ENCODE measurements around the gene POLR3E. TPM values are rescaled to one million over a fixed set of nuclear protein-coding genes. Genes with fewer than 3 reads are reported as not detected.

POLR3E gene
- total RNA-seq (2021; ENCODE audit: unreplicated experiment) (65.0 TPM), Bru-seq, nascent RNA (percentile 84 among the genes with signal in this experiment), BruChase-seq, experiment 1, labeled RNA remaining after a 6-hour chase (percentile 81 among the genes with signal in this experiment), BruChase-seq, experiment 2, labeled RNA remaining after a 2-hour chase (percentile 88 among the genes with signal in this experiment)
- polyA plus RNA-seq (2012) = 58.1 and 61.8 TPM in 2 replicates
- long read RNA-seq, transcript POLR3E-201 (21 exons, 3,697 nt) = major isoform, 41 of 115 reads
- long read RNA-seq, partial matches to known transcripts = 46 of 115 reads
- long read RNA-seq, other reads (novel, unspliced or antisense) = 24 of 115 reads

GRCh38 chr16:22297114-22297870 is at the start of gene POLR3E:
POLR3E (plus strand) TSS chr16:22297409; CDS start chr16:22302969, 5,560 bp downstream.
- no peaks in the 10 kb centered on the region; the same call in 1 of the 2 replicates for H4K20me1 ChIP-seq (ENCODE audit: insufficient read depth)
- H3K27ac ChIP-seq (ENCODE audit: low read depth, low read length) = peak within 1 kb of the TSS; percentile 94
- POLR2A ChIA-PET = no interaction called here
- H2AFZ ChIP-seq (ENCODE audit: low read depth, low read length, poor library complexity, severe bottlenecking) = peak within 1 kb of the TSS; percentile 100
- H3K4me2 ChIP-seq (ENCODE audit: low read length) = peak within 1 kb of the TSS; percentile 93
- BruUV-seq (replicated peaks) = no TSS peak
- peak; percentile 86 for ATAC-seq
- H3K9me3 ChIP-seq (ENCODE audit: control insufficient read depth in 1 of 2, insufficient read depth in 1 of 2, low read depth in 1 of 2, low read length in 2 of 2) = no peaks in the 10 kb centered on the region
- peak; percentile 93 for DNase-seq (ENCODE audit: low read depth, low spot score)
- RAD21 ChIA-PET (ENCODE audit: low non-redundant PET in 1 of 2, low total read pairs in 2 of 2, uncharacterized antibody in 2 of 2, unreplicated experiment in 2 of 2) = no interaction called here
- peaks cover 49% of the 10 kb centered on the region for H3K79me2 ChIP-seq (ENCODE audit: insufficient read depth, low read length)
- no peaks in the 10 kb centered on the region for H3K9me2 ChIP-seq (ENCODE audit: insufficient read depth)
- H3K9ac ChIP-seq (ENCODE audit: low read length) = peak within 1 kb of the TSS; percentile 100
- intact Hi-C loops (cut with micrococcal nuclease) = loop anchor here (1.0 to 10.0 kb wide), 3 partner anchors 91 to 292 kb away; partner anchors contain the start of genes EEF2K, MOSMO and PDZD9
- peaks cover 0 to 10% of the 10 kb centered on the region in 2 experiments; a peak in 1 of 4 replicates for H3K36me3 ChIP-seq (ENCODE audit: control insufficient read depth in 1 of 2, insufficient read depth in 2 of 2, low read length in 2 of 2)
- H3K4me1 ChIP-seq (ENCODE audit: control insufficient read depth in 1 of 2, insufficient read depth in 2 of 2, low read length in 2 of 2) = peaks cover 6 to 19% of the 10 kb centered on the region in 2 experiments; a peak in 3 of 4 replicates
- no peaks in the 10 kb centered on the region for H3K27me3 ChIP-seq (ENCODE audit: insufficient read depth, low read length)
- H3K4me3 ChIP-seq (replicated peaks in 1 of 2; ENCODE audit: low read depth in 1 of 2, low read length in 2 of 2) = peak within 1 kb of the TSS; percentile 83 to 92
- CTCF ChIA-PET = no interaction called here
- TF ChIP-seq CEBPB (IDR thresholded peaks at IDR 0.05; ENCODE audit: low read depth) (0 out of 2 replicates have a peak, but pooled peaks have one; percentile 29), TCF7L2 (IDR thresholded peaks at IDR 0.05; ENCODE audit: borderline replicate concordance, extremely low read depth, insufficient read depth, insufficient read length) (no peak), SP1 (IDR thresholded peaks at IDR 0.05; ENCODE audit: low read depth) (peak; percentile 68), EZH2phosphoT487 (IDR thresholded peaks at IDR 0.05; ENCODE audit: borderline replicate concordance) (no peak), POLR2AphosphoS5 (IDR thresholded peaks at IDR 0.05; ENCODE audit: low read depth, low read length) (peak; percentile 78), ZFX (IDR thresholded peaks at IDR 0.05) (peak; percentile 99), ZNF274 (IDR thresholded peaks at IDR 0.05; ENCODE audit: low read depth, low read length) (no peak), SRF (IDR thresholded peaks at IDR 0.05; ENCODE audit: low read depth) (no peak), JUND (IDR thresholded peaks at IDR 0.05) (no peak), EGR1 (IDR thresholded peaks at IDR 0.05; ENCODE audit: low read depth) (peak; percentile 80), ELF1 (IDR thresholded peaks at IDR 0.05; ENCODE audit: borderline replicate concordance, low read depth) (no peak; the same call in 1 of the 2 replicates), RAD21 (IDR thresholded peaks at IDR 0.05; ENCODE audit: low read depth) (peak; percentile 98), FOSL1 (IDR thresholded peaks at IDR 0.05; ENCODE audit: low read depth) (no peak), MAX (IDR thresholded peaks at IDR 0.05) (peak; percentile 97), YY1 (IDR thresholded peaks at IDR 0.05; ENCODE audit: extremely low read depth, insufficient replicate concordance, low read depth, low read length) (peak; percentile 93), SIN3A (IDR thresholded peaks at IDR 0.05; ENCODE audit: low read depth) (peak; percentile 37; the same call in 1 of the 2 replicates)
- TF ChIP-seq, protein P1, sequence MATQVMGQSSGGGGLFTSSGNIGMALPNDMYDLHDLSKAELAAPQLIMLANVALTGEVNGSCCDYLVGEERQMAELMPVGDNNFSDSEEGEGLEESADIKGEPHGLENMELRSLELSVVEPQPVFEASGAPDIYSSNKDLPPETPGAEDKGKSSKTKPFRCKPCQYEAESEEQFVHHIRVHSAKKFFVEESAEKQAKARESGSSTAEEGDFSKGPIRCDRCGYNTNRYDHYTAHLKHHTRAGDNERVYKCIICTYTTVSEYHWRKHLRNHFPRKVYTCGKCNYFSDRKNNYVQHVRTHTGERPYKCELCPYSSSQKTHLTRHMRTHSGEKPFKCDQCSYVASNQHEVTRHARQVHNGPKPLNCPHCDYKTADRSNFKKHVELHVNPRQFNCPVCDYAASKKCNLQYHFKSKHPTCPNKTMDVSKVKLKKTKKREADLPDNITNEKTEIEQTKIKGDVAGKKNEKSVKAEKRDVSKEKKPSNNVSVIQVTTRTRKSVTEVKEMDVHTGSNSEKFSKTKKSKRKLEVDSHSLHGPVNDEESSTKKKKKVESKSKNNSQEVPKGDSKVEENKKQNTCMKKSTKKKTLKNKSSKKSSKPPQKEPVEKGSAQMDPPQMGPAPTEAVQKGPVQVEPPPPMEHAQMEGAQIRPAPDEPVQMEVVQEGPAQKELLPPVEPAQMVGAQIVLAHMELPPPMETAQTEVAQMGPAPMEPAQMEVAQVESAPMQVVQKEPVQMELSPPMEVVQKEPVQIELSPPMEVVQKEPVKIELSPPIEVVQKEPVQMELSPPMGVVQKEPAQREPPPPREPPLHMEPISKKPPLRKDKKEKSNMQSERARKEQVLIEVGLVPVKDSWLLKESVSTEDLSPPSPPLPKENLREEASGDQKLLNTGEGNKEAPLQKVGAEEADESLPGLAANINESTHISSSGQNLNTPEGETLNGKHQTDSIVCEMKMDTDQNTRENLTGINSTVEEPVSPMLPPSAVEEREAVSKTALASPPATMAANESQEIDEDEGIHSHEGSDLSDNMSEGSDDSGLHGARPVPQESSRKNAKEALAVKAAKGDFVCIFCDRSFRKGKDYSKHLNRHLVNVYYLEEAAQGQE (IDR thresholded peaks at IDR 0.05; ENCODE audit: low read depth) = no peak
- TF ChIP-seq, protein P2, sequence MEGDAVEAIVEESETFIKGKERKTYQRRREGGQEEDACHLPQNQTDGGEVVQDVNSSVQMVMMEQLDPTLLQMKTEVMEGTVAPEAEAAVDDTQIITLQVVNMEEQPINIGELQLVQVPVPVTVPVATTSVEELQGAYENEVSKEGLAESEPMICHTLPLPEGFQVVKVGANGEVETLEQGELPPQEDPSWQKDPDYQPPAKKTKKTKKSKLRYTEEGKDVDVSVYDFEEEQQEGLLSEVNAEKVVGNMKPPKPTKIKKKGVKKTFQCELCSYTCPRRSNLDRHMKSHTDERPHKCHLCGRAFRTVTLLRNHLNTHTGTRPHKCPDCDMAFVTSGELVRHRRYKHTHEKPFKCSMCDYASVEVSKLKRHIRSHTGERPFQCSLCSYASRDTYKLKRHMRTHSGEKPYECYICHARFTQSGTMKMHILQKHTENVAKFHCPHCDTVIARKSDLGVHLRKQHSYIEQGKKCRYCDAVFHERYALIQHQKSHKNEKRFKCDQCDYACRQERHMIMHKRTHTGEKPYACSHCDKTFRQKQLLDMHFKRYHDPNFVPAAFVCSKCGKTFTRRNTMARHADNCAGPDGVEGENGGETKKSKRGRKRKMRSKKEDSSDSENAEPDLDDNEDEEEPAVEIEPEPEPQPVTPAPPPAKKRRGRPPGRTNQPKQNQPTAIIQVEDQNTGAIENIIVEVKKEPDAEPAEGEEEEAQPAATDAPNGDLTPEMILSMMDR (IDR thresholded peaks at IDR 0.05 in 2 of 3, conservative IDR thresholded peaks at IDR 0.05 in 1 of 3; ENCODE audit: borderline replicate concordance in 1 of 3, insufficient read depth in 1 of 3, low read depth in 2 of 3, low read length in 2 of 3) = peak; percentile 76 to 96 (median 92)
